ENCODE data around the gene ETFDH. TPM values are rescaled to one million over a fixed set of nuclear protein-coding genes. Genes with fewer than 3 reads are reported as not detected.
A peak's percentile ranks its signal among the peaks of the same experiment; 100 is the strongest.

The ETFDH gene
- total RNA-seq, 4 donors from 2014 or later, result 27.3 to 58.8 (median 40.8) TPM

- Histone ChIP-seq H3K4me3 (no peak overlapping the region), H3K36me3 (no peaks in the 10 kb centered on the region), H3K9me3 (no peaks in the 10 kb centered on the region), H3K4me1 (peaks cover 0 to 29% (median 14%) of the 10 kb centered on the region in 4 donors), H3K27me3 (no peaks in the 10 kb centered on the region), H3K27ac (no peak overlapping the region)
- WGBS, 2 donors, result 78 to 82% methylated on average over 7 of the region's 7 CpGs
- no peak for DNase-seq (ENCODE audit: low spot score in 2 of 2)
- TF ChIP-seq EP300 (IDR thresholded peaks at IDR 0.05), result no peak
- no peak for TF ChIP-seq CTCF (IDR thresholded peaks at IDR 0.05)
- no peak for TF ChIP-seq POLR2A (IDR thresholded peaks at IDR 0.05)
Measured at GRCh38 chr4:158669310-158669709, 2.8 kb upstream of the ETFDH start.

- H3K9me3 ChIP-seq, result no peaks in the 10 kb centered on the region
- H3K4me3 ChIP-seq, result peak overlapping the region; percentile 62 to 85 (median 74)
- 0% methylated on average over 11 to 35 of the region's 35 CpGs for WGBS, 2 donors
- peaks cover 0 to 35% (median 14%) of the 10 kb centered on the region in 4 donors for H3K4me1 ChIP-seq
- TF ChIP-seq EP300 (IDR thresholded peaks at IDR 0.05) (no peak), CTCF (IDR thresholded peaks at IDR 0.05) (no peak), POLR2A (IDR thresholded peaks at IDR 0.05) (no peak)
- no peaks in the 10 kb centered on the region for H3K36me3 ChIP-seq
- H3K27me3 ChIP-seq, result no peaks in the 10 kb centered on the region
- peak overlapping the region; percentile 19 to 99 (median 98) for H3K27ac ChIP-seq
- peak; percentile 35 to 47 for DNase-seq (ENCODE audit: low spot score in 2 of 2)
Measured at GRCh38 chr4:158670975-158671664, 976 bp upstream of the ETFDH start.

- Histone ChIP-seq H3K4me1 (peaks cover 0 to 35% (median 14%) of the 10 kb centered on the region in 4 donors), H3K4me3 (peak within 1 kb of the TSS; percentile 62 to 85 (median 77)), H3K36me3 (no peaks in the 10 kb centered on the region), H3K27me3 (no peaks in the 10 kb centered on the region), H3K9me3 (no peaks in the 10 kb centered on the region), H3K27ac (peak within 1 kb of the TSS; percentile 92 to 99 (median 98))
- TF ChIP-seq CTCF (IDR thresholded peaks at IDR 0.05) (no peak), EP300 (IDR thresholded peaks at IDR 0.05) (no peak), POLR2A (IDR thresholded peaks at IDR 0.05) (no peak)
- 0 to 1% methylated on average over 15 to 20 of the region's 20 CpGs for WGBS, 2 donors
- DNase-seq (ENCODE audit: low spot score in 2 of 2), result no peak
Measured at GRCh38 chr4:158671665-158671914, 506 bp upstream of the ETFDH start, which contains the start of gene C4orf46. Gene C4orf46, minus strand, starts transcription at chr4:158671887. Its CDS starts 86 bp downstream, at chr4:158671801.

- Histone ChIP-seq H3K4me3 (no peak overlapping the region), H3K4me1 (peaks cover 0 to 35% (median 14%) of the 10 kb centered on the region in 4 donors), H3K27ac (no peak overlapping the region), H3K36me3 (no peaks in the 10 kb centered on the region), H3K27me3 (no peaks in the 10 kb centered on the region), H3K9me3 (no peaks in the 10 kb centered on the region)
- WGBS, 2 donors, result 80 to 85% methylated on average over 3 of the region's 3 CpGs
- TF ChIP-seq EP300 (IDR thresholded peaks at IDR 0.05), result no peak
- TF ChIP-seq POLR2A (IDR thresholded peaks at IDR 0.05), result no peak
- TF ChIP-seq CTCF (IDR thresholded peaks at IDR 0.05), result no peak
- DNase-seq (ENCODE audit: low spot score in 2 of 2), result no peak
Measured at GRCh38 chr4:158673633-158674032, 1.5 kb downstream of the ETFDH start.

- no peaks in the 10 kb centered on the region for H3K36me3 ChIP-seq
- 74 to 77% methylated on average over 5 of the region's 5 CpGs for WGBS, 2 donors
- H3K9me3 ChIP-seq, result no peaks in the 10 kb centered on the region
- DNase-seq (ENCODE audit: low spot score in 2 of 2), result no peak
- H3K4me3 ChIP-seq, result no peak overlapping the region
- peaks cover 0 to 24% (median 8%) of the 10 kb centered on the region in 4 donors for H3K4me1 ChIP-seq
- TF ChIP-seq CTCF (IDR thresholded peaks at IDR 0.05) (no peak), POLR2A (IDR thresholded peaks at IDR 0.05) (no peak), EP300 (IDR thresholded peaks at IDR 0.05) (no peak)
- no peak overlapping the region for H3K27ac ChIP-seq
- no peaks in the 10 kb centered on the region for H3K27me3 ChIP-seq
Measured at GRCh38 chr4:158676076-158676475, 4.0 kb downstream of the ETFDH start.
